ENCODE results near the gene ITFG1. TPM values are rescaled to one million over a fixed set of nuclear protein-coding genes. Genes with fewer than 3 reads are reported as not detected.

Gene ITFG1
- total and polyA plus RNA-seq, 2 of the 13 experiments (the other 11 are each of a cell fraction or from before 2014, with no cell fraction given) = 74.5 to 150 TPM

DNA sequence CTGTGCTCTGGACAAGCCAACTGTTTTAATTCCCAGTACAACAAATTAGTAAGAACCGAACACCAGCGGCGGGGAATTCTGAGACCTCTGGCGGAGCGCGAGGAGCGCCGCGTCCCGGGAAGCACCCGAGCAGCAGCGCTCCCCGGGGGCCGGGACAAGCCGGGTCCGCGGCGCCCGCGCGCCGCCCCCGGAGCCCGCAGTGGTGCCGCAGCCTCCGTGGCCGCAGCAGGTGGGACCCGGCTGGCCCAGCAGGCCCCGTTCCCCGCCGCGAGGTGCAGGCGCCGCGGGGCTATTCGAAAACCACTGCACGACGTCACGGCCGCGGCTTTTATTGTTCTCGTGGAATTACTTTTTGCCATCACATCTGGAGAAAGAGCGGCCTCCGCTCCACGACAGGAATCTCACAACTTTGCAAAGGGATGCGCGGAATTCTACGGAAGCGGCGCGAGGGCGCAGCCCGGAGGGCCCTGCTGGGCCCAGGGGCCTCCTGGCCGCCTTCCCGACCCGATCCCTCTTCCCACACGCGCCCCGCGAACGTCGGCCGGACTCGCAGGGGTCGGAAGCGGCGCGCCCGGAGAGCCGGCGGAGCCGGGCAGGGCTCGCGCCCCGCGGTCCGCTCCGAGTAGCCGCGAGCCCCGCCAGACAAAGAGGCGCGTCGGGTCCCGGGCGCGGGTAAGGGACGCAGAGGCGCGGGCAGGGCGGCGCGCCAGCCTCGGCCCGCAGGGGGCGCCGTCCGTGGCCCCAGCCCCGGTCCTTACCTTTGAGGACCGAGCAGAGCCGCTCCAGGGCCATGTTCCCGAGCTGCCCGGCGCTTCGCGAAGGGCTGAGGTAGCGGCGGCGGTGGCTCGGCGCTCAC lies 317.8 kb downstream of the ITFG1 start (continued):
- TF ChIP-seq KDM5B (CRISPR knock-in tag; IDR thresholded peaks at IDR 0.05; ENCODE audit: borderline replicate concordance) (peak; percentile 59), NFKBIZ (CRISPR knock-in tag; IDR thresholded peaks at IDR 0.05) (no peak), RFX5 (IDR thresholded peaks at IDR 0.05; ENCODE audit: low read depth, low read length) (no peak), ZNF766 (CRISPR knock-in tag; IDR thresholded peaks at IDR 0.05; ENCODE audit: borderline replicate concordance) (peak; percentile 75; the same call in 1 of the 2 replicates), KAT8 (CRISPR knock-in tag; IDR thresholded peaks at IDR 0.05) (peak; percentile 16; the same call in 1 of the 2 replicates), ARNT2 (CRISPR knock-in tag; IDR thresholded peaks at IDR 0.05; ENCODE audit: low read depth) (peak; percentile 91), HCFC1 (IDR thresholded peaks at IDR 0.05; ENCODE audit: low read depth, low read length) (no peak), BRCA1 (CRISPR knock-in tag; IDR thresholded peaks at IDR 0.05) (no peak), MXD4 (CRISPR knock-in tag; IDR thresholded peaks at IDR 0.05) (no peak; the same call in 1 of the 2 replicates), ZNF773 (CRISPR knock-in tag; IDR thresholded peaks at IDR 0.05; ENCODE audit: borderline replicate concordance) (no peak), PHF21A (CRISPR knock-in tag; IDR thresholded peaks at IDR 0.05) (peak; percentile 41), ATF7-NPFF (CRISPR knock-in tag; IDR thresholded peaks at IDR 0.05; ENCODE audit: low read depth) (peak; percentile 57), ZNF468 (CRISPR knock-in tag; IDR thresholded peaks at IDR 0.05) (no peak), STAG1 (CRISPR knock-in tag; IDR thresholded peaks at IDR 0.05) (peak; percentile 80), ZNF552 (CRISPR knock-in tag; IDR thresholded peaks at IDR 0.05; ENCODE audit: borderline replicate concordance) (peak; percentile 34; the same call in 1 of the 2 replicates), ZFP90 (CRISPR knock-in tag; IDR thresholded peaks at IDR 0.05; ENCODE audit: borderline replicate concordance) (no peak; the same call in 1 of the 2 replicates)
- TF ChIP-seq, protein P1, sequence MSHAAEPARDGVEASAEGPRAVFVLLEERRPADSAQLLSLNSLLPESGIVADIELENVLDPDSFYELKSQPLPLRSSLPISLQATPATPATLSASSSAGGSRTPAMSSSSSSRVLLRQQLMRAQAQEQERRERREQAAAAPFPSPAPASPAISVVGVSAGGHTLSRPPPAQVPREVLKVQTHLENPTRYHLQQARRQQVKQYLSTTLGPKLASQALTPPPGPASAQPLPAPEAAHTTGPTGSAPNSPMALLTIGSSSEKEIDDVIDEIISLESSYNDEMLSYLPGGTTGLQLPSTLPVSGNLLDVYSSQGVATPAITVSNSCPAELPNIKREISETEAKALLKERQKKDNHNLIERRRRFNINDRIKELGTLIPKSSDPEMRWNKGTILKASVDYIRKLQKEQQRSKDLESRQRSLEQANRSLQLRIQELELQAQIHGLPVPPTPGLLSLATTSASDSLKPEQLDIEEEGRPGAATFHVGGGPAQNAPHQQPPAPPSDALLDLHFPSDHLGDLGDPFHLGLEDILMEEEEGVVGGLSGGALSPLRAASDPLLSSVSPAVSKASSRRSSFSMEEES (CRISPR knock-in tag; IDR thresholded peaks at IDR 0.05) = no peak
- TF ChIP-seq, protein P2, sequence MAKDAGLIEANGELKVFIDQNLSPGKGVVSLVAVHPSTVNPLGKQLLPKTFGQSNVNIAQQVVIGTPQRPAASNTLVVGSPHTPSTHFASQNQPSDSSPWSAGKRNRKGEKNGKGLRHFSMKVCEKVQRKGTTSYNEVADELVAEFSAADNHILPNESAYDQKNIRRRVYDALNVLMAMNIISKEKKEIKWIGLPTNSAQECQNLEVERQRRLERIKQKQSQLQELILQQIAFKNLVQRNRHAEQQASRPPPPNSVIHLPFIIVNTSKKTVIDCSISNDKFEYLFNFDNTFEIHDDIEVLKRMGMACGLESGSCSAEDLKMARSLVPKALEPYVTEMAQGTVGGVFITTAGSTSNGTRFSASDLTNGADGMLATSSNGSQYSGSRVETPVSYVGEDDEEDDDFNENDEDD (CRISPR knock-in tag; IDR thresholded peaks at IDR 0.05; ENCODE audit: borderline replicate concordance) = peak; percentile 69; the same call in 1 of the 2 replicates
- TF ChIP-seq, protein P3, sequence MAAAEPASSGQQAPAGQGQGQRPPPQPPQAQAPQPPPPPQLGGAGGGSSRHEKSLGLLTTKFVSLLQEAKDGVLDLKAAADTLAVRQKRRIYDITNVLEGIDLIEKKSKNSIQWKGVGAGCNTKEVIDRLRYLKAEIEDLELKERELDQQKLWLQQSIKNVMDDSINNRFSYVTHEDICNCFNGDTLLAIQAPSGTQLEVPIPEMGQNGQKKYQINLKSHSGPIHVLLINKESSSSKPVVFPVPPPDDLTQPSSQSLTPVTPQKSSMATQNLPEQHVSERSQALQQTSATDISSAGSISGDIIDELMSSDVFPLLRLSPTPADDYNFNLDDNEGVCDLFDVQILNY (CRISPR knock-in tag; conservative IDR thresholded peaks at IDR 0.05) = no peak
- TF ChIP-seq, protein P4, sequence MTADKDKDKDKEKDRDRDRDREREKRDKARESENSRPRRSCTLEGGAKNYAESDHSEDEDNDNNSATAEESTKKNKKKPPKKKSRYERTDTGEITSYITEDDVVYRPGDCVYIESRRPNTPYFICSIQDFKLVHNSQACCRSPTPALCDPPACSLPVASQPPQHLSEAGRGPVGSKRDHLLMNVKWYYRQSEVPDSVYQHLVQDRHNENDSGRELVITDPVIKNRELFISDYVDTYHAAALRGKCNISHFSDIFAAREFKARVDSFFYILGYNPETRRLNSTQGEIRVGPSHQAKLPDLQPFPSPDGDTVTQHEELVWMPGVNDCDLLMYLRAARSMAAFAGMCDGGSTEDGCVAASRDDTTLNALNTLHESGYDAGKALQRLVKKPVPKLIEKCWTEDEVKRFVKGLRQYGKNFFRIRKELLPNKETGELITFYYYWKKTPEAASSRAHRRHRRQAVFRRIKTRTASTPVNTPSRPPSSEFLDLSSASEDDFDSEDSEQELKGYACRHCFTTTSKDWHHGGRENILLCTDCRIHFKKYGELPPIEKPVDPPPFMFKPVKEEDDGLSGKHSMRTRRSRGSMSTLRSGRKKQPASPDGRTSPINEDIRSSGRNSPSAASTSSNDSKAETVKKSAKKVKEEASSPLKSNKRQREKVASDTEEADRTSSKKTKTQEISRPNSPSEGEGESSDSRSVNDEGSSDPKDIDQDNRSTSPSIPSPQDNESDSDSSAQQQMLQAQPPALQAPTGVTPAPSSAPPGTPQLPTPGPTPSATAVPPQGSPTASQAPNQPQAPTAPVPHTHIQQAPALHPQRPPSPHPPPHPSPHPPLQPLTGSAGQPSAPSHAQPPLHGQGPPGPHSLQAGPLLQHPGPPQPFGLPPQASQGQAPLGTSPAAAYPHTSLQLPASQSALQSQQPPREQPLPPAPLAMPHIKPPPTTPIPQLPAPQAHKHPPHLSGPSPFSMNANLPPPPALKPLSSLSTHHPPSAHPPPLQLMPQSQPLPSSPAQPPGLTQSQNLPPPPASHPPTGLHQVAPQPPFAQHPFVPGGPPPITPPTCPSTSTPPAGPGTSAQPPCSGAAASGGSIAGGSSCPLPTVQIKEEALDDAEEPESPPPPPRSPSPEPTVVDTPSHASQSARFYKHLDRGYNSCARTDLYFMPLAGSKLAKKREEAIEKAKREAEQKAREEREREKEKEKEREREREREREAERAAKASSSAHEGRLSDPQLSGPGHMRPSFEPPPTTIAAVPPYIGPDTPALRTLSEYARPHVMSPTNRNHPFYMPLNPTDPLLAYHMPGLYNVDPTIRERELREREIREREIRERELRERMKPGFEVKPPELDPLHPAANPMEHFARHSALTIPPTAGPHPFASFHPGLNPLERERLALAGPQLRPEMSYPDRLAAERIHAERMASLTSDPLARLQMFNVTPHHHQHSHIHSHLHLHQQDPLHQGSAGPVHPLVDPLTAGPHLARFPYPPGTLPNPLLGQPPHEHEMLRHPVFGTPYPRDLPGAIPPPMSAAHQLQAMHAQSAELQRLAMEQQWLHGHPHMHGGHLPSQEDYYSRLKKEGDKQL (CRISPR knock-in tag; IDR thresholded peaks at IDR 0.05; ENCODE audit: low read depth) = no peak

Measured in HepG2 (cell line).